H9 (cell line): ENCODE results near the gene ZNF655. TPM values are rescaled to one million over a fixed set of nuclear protein-coding genes. Genes with fewer than 3 reads are reported as not detected.

Experiments used
- DNase-seq: peaks from one replicate; pipeline ENCODE4 v3.0.0-alpha.2; 2017
- H2AFZ ChIP-seq: one replicate; pipeline ENCODE4 v1.6.1; 2013; ENCODE audit warnings: mild to moderate bottlenecking, low read length, control low read depth, moderate library complexity
- H2AK5ac ChIP-seq: 2 replicates; pipeline ENCODE4 v1.6.1; 2013; ENCODE audit warnings: low read length, control low read depth, mixed read lengths; ENCODE audit not compliant: insufficient read length
- H2BK120ac ChIP-seq: one replicate; pipeline ENCODE4 v1.6.1; 2013; ENCODE audit warnings: low read depth, mild to moderate bottlenecking, low read length, control low read depth, inconsistent platforms; ENCODE audit not compliant: poor library complexity, severe bottlenecking
- H2BK12ac ChIP-seq: 2 replicates; pipeline ENCODE4 v1.6.1; 2013; ENCODE audit warnings: low read length, control low read depth, mixed read lengths, low read depth; ENCODE audit not compliant: insufficient read length
- H2BK15ac ChIP-seq: 2 replicates; pipeline ENCODE4 v1.6.1; 2013; ENCODE audit warnings: low read depth, low read length, control low read depth
- H2BK20ac ChIP-seq: one replicate; pipeline ENCODE4 v1.6.1; 2013; ENCODE audit warnings: low read depth, mild to moderate bottlenecking, low read length, control low read depth, inconsistent platforms; ENCODE audit not compliant: poor library complexity, severe bottlenecking
- H2BK5ac ChIP-seq: 2 replicates; pipeline ENCODE4 v1.6.1; 2013; ENCODE audit warnings: low read length, control low read depth, mixed read lengths; ENCODE audit not compliant: insufficient read length
- H3K14ac ChIP-seq: 2 replicates; pipeline ENCODE4 v1.6.1; 2013; ENCODE audit warnings: low read length, control low read depth; ENCODE audit not compliant: insufficient read depth
- H3K18ac ChIP-seq: 2 replicates; pipeline ENCODE4 v1.6.1; 2013; ENCODE audit warnings: low read depth, mild to moderate bottlenecking, mixed read lengths, low read length, control low read depth; ENCODE audit not compliant: insufficient read length
- H3K23ac ChIP-seq: 2 replicates; pipeline ENCODE4 v1.6.1; 2013; ENCODE audit warnings: low read length, control low read depth, mixed read lengths, low read depth; ENCODE audit not compliant: insufficient read length
- H3K23me2 ChIP-seq: 2 replicates; pipeline ENCODE4 v1.6.1; 2013; ENCODE audit warnings: low read depth, mild to moderate bottlenecking, mixed read lengths, low read length, control low read depth; ENCODE audit not compliant: insufficient read length, poor library complexity, severe bottlenecking
- H3K27ac ChIP-seq: 2 replicates; pipeline ENCODE4 v1.5.1; 2013; ENCODE audit warnings: low read length, control low read depth, mixed read lengths, low read depth; ENCODE audit not compliant: insufficient read length
- H3K27me3 ChIP-seq: 2 replicates; pipeline ENCODE4 v1.6.1; 2013; ENCODE audit warnings: low read length, control low read depth, inconsistent platforms; ENCODE audit not compliant: insufficient read depth
- H3K4ac ChIP-seq: 2 replicates; pipeline ENCODE4 v1.6.1; 2013; ENCODE audit warnings: low read depth, mild to moderate bottlenecking, control low read depth, inconsistent platforms, low read length, moderate library complexity
- H3K4me1 ChIP-seq: 2 replicates; pipeline ENCODE4 v1.6.1; 2013; ENCODE audit warnings: low read length, control low read depth, inconsistent platforms; ENCODE audit not compliant: insufficient read depth
- H3K4me2 ChIP-seq: 2 replicates; pipeline ENCODE4 v1.6.1; 2013; ENCODE audit warnings: low read length, control low read depth, mixed read lengths; ENCODE audit not compliant: insufficient read length, insufficient read depth
- H3K56ac ChIP-seq: 2 replicates; pipeline ENCODE4 v1.6.1; 2013; ENCODE audit warnings: low read depth, mild to moderate bottlenecking, mixed read lengths, low read length, control low read depth; ENCODE audit not compliant: insufficient read length
- H3K79me1 ChIP-seq: 2 replicates; pipeline ENCODE4 v1.6.1; 2013; ENCODE audit warnings: low read depth, mild to moderate bottlenecking, moderate library complexity, low read length, control low read depth, inconsistent platforms; ENCODE audit not compliant: insufficient read depth, poor library complexity, severe bottlenecking
- H3K79me2 ChIP-seq: 2 replicates; pipeline ENCODE4 v1.6.1; 2013; ENCODE audit warnings: low read length, control low read depth, inconsistent platforms; ENCODE audit not compliant: insufficient read depth
- H3K9ac ChIP-seq: 2 replicates; pipeline ENCODE4 v1.6.1; 2013; ENCODE audit warnings: low read length, control low read depth, mixed read lengths; ENCODE audit not compliant: insufficient read length; ENCODE audit errors: extremely low read depth
- H3K9me3 ChIP-seq: one replicate; pipeline ENCODE4 v1.6.1; 2013; ENCODE audit warnings: low read depth, low read length, inconsistent platforms; ENCODE audit not compliant: control insufficient read depth
- H3T11ph ChIP-seq: one replicate; pipeline ENCODE4 v1.6.1; 2013; ENCODE audit warnings: mild to moderate bottlenecking, low read length, control low read depth, inconsistent platforms
- H4K20me1 ChIP-seq: one replicate; pipeline ENCODE4 v1.6.1; 2013; ENCODE audit not compliant: control insufficient read depth, insufficient read length, insufficient read depth
- H4K5ac ChIP-seq: 2 replicates; pipeline ENCODE4 v1.6.1; 2013; ENCODE audit warnings: low read depth, mild to moderate bottlenecking, mixed read lengths, low read length, control low read depth; ENCODE audit not compliant: insufficient read length
- H4K8ac ChIP-seq: replicated peaks from 2 replicates; pipeline ENCODE4 v1.6.1; 2013; ENCODE audit warnings: low read length, control low read depth, mixed read lengths, low read depth; ENCODE audit not compliant: insufficient read length
- H4K91ac ChIP-seq: 2 replicates; pipeline ENCODE4 v1.6.1; 2013; ENCODE audit warnings: low read depth, mild to moderate bottlenecking, moderate library complexity, mixed read lengths, low read length, control low read depth; ENCODE audit not compliant: insufficient read length
- H3K27ac Mint-ChIP-seq, 3 experiments: 2 replicates in 2 of 3; 3 replicates in 1 of 3; pipeline ENCODE4 v1.8.0; 2020 to 2021; ENCODE audit warnings: mixed read lengths in 3 of 3, mild to moderate bottlenecking in 1 of 3, moderate library complexity in 1 of 3
- H3K27me3 Mint-ChIP-seq: 2 replicates; pipeline ENCODE4 v1.8.0; 2021; ENCODE audit warnings: low read depth, mild to moderate bottlenecking, moderate library complexity, mixed read lengths
- H3K36me3 Mint-ChIP-seq, 3 experiments: 2 replicates in 2 of 3; 3 replicates in 1 of 3; pipeline ENCODE4 v1.8.0; 2020 to 2021; ENCODE audit warnings: low read depth in 3 of 3, mixed read lengths in 3 of 3; ENCODE audit not compliant: insufficient read depth in 1 of 3
- H3K4me1 Mint-ChIP-seq, 2 experiments: 2 replicates each; pipeline ENCODE4 v1.8.0; 2020; ENCODE audit warnings: mixed read lengths in 2 of 2
- H3K4me3 Mint-ChIP-seq, 2 experiments: 2 replicates in 1 of 2; 3 replicates in 1 of 2; pipeline ENCODE4 v1.8.0; 2020 to 2021; ENCODE audit warnings: mild to moderate bottlenecking in 2 of 2, mixed read lengths in 2 of 2, moderate library complexity in 1 of 2
- H3K9me3 Mint-ChIP-seq, 2 experiments: 2 replicates in 1 of 2; 3 replicates in 1 of 2; pipeline ENCODE4 v1.8.0; 2020; ENCODE audit warnings: mild to moderate bottlenecking in 2 of 2, mixed read lengths in 2 of 2, moderate library complexity in 1 of 2
- CTCF ChIP-seq: fragments of 200-600 bp; sonication (generic); conservative IDR thresholded peaks from 3 replicates; pipeline ENCODE4 v1.8.0; 2021; ENCODE audit warnings: antibody characterized with exemption, mild to moderate bottlenecking
- WGBS: extraction: QIAGEN DNeasy Blood & Tissue Kit; methylation state at CpG from one replicate; pipeline ENCODE4 v1.1.7; 2013; ENCODE audit warnings: missing lambda C conversion rate, low lambda C conversion rate, mixed read lengths; ENCODE audit not compliant: insufficient read length; ENCODE audit errors: extremely low coverage; 5-methylcytosine and 5-hydroxymethylcytosine counted together
- total RNA-seq: library from RNA; stranded (reverse); gene quantifications from 2 replicates; pipeline ENCODE4 v1.2.1, GENCODE V29; 2021

ZNF655 gene
- total RNA-seq, 1 experiment from 2014 or later, result 49.2 TPM

DNA sequence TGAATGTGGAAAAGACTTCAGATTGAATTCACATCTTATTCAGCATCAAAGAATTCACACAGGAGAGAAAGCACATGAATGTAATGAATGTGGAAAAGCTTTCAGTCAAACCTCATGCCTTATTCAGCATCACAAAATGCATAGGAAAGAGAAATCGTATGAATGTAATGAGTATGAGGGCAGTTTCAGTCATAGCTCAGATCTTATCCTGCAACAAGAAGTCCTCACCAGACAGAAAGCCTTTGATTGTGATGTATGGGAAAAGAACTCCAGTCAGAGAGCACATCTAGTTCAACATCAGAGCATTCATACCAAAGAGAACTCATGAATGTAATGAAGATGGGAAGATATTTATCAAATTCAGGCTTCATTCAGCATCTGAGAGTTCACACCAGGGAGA is 14.8 kb downstream of the ZNF655 start:
- H3K56ac ChIP-seq, result no peak overlapping the region
- no peak overlapping the region for H2BK15ac ChIP-seq
- no peak overlapping the region for H2BK5ac ChIP-seq
- H3K79me1 ChIP-seq, result no peaks in the 10 kb centered on the region
- H3K79me2 ChIP-seq, result peaks cover 1% of the 10 kb centered on the region; the same call in 1 of the 2 replicates
- no peak overlapping the region for H4K5ac ChIP-seq
- Mint-ChIP-seq H3K27me3 (no peaks in the 10 kb centered on the region), H3K9me3 (no peaks in the 10 kb centered on the region), H3K36me3 (peaks cover 30 to 51% (median 46%) of the 10 kb centered on the region in 3 experiments; a peak in 6 of 7 replicates), H3K27ac (no peak overlapping the region), H3K4me3 (no peak overlapping the region), H3K4me1 (peaks cover 18 to 27% of the 10 kb centered on the region in 2 experiments)
- H3K23me2 ChIP-seq, result no peaks in the 10 kb centered on the region
- no CpG with 5 or more reads among the region's 1 CpG for WGBS
- H2BK120ac ChIP-seq, result no peak overlapping the region
- H2BK12ac ChIP-seq, result no peak overlapping the region
- H3K27ac ChIP-seq, result no peak overlapping the region
- no peak overlapping the region for H3T11ph ChIP-seq
- TF ChIP-seq CTCF, result no peak
- no peaks in the 10 kb centered on the region for H3K27me3 ChIP-seq
- H4K91ac ChIP-seq, result no peak overlapping the region
- H3K18ac ChIP-seq, result no peak overlapping the region
- H3K9me3 ChIP-seq, result no peaks in the 10 kb centered on the region
- H2BK20ac ChIP-seq, result no peak overlapping the region
- H4K20me1 ChIP-seq, result no peaks in the 10 kb centered on the region
- no peak overlapping the region for H2AFZ ChIP-seq
- no peak overlapping the region for H3K9ac ChIP-seq
- H3K4me2 ChIP-seq, result no peak overlapping the region
- H3K4ac ChIP-seq, result no peak overlapping the region
- H4K8ac ChIP-seq, result no peak overlapping the region
- H3K4me1 ChIP-seq, result peaks cover 2% of the 10 kb centered on the region; the same call in 1 of the 2 replicates
- no peak overlapping the region for H3K14ac ChIP-seq
- DNase-seq, result no peak
- H3K23ac ChIP-seq, result no peak overlapping the region
- no peak overlapping the region for H2AK5ac ChIP-seq
